ENCODE results near the gene B3GNT9. TPM values are rescaled to one million over a fixed set of nuclear protein-coding genes. Genes with fewer than 3 reads are reported as not detected.

B3GNT9 gene
- total RNA-seq: 100 to 1,000 TPM in 1 of 4 donors, 10 to 100 TPM in 3; 52.0 to 103 (median 85.7) TPM

- Histone ChIP-seq H3K36me3 (peaks cover 0 to 7% of the 10 kb centered on the region in 2 donors), H3K4me1 (peaks cover 19 to 43% of the 10 kb centered on the region in 2 donors), H3K4me3 (replicated peaks in 1 of 3) (peak within 1 kb of the TSS; percentile 60 to 67 (median 61)), H3K27ac (peak within 1 kb of the TSS; percentile 73 to 85 (median 83)), H3K9me3 (no peaks in the 10 kb centered on the region), H3K27me3 (no peaks in the 10 kb centered on the region)
- DNase-seq: peak; percentile 87 to 89
- intact Hi-C loops (cut with DNase I): loop anchor here (5.0 to 10.0 kb wide), 2 partner anchors 46 to 124 kb away; partner anchors contain the start of genes CBFB and PHAF1
- WGBS, 2 donors: 0% methylated on average over 9 of the region's 34 CpGs; no CpG with 5 or more reads in 1 of the 2 donors
- TF ChIP-seq POLR2A (IDR thresholded peaks at IDR 0.05) (peak in 1 of 2 donors; percentile 56), CTCF (IDR thresholded peaks at IDR 0.05) (no peak)
Measured at GRCh38 chr16:67150833-67151396, at the start of gene B3GNT9. B3GNT9 (minus strand) TSS chr16:67150998; CDS start chr16:67150485, 513 bp downstream.

GRCh38 chr16:67200491-67200890, 49.7 kb upstream of the B3GNT9 start:
- no peak for DNase-seq
- intact Hi-C loops (cut with DNase I): no loop called here
- Histone ChIP-seq H3K4me3 (replicated peaks in 1 of 3) (no peak overlapping the region), H3K4me1 (peaks cover 8 to 18% of the 10 kb centered on the region in 2 donors), H3K9me3 (no peaks in the 10 kb centered on the region), H3K36me3 (peaks cover 42 to 44% of the 10 kb centered on the region in 2 donors), H3K27me3 (no peaks in the 10 kb centered on the region), H3K27ac (no peak overlapping the region)
- 90 to 94% methylated on average over 8 of the region's 8 CpGs for WGBS, 2 donors
- TF ChIP-seq CTCF (IDR thresholded peaks at IDR 0.05): no peak
- TF ChIP-seq POLR2A (IDR thresholded peaks at IDR 0.05): no peak

GRCh38 chr16:67199808-67200198, 49.0 kb upstream of the B3GNT9 start:
- H3K27ac ChIP-seq: no peak overlapping the region
- no peaks in the 10 kb centered on the region for H3K27me3 ChIP-seq
- 30 to 45% methylated on average over 20 to 22 of the region's 22 CpGs for WGBS, 2 donors
- H3K4me3 ChIP-seq (replicated peaks in 1 of 3): peak overlapping the region in 1 of 3 donors; percentile 41
- H3K4me1 ChIP-seq: peaks cover 8 to 18% of the 10 kb centered on the region in 2 donors
- peaks cover 49 to 51% of the 10 kb centered on the region in 2 donors for H3K36me3 ChIP-seq
- DNase-seq: peak; percentile 23 to 34
- H3K9me3 ChIP-seq: no peaks in the 10 kb centered on the region
- TF ChIP-seq CTCF (IDR thresholded peaks at IDR 0.05): peak in 1 of 6 experiments; percentile 28
- no peak for TF ChIP-seq POLR2A (IDR thresholded peaks at IDR 0.05)
- intact Hi-C loops (cut with DNase I): no loop called here

GRCh38 chr16:67199011-67199807, 48.4 kb upstream of the B3GNT9 start, which contains the start of gene ELMO3:
ELMO3 (plus strand) TSS chr16:67199131; CDS start chr16:67199327, 196 bp downstream.
- no peaks in the 10 kb centered on the region for H3K9me3 ChIP-seq
- WGBS, 2 donors: 19 to 37% methylated on average over 19 to 31 of the region's 61 CpGs
- peak within 1 kb of the TSS; percentile 34 to 54 (median 51) for H3K27ac ChIP-seq
- TF ChIP-seq POLR2A (IDR thresholded peaks at IDR 0.05) (peak in 1 of 2 donors; percentile 60), CTCF (IDR thresholded peaks at IDR 0.05) (peak in 3 of 6 experiments; percentile 32 to 45 (median 41))
- H3K27me3 ChIP-seq: no peaks in the 10 kb centered on the region
- DNase-seq: peak; percentile 79 to 80
- peaks cover 53 to 55% of the 10 kb centered on the region in 2 donors for H3K36me3 ChIP-seq
- H3K4me1 ChIP-seq: peaks cover 8 to 18% of the 10 kb centered on the region in 2 donors
- peak within 1 kb of the TSS in 1 of 3 donors; percentile 41 for H3K4me3 ChIP-seq (replicated peaks in 1 of 3)
- intact Hi-C loops (cut with DNase I): no loop called here
